Measurements from ENCODE around the gene BEND5.

GRCh38 chr1:48785869-48786268 is 9.2 kb upstream of the BEND5 start:
- TF ChIP-seq CTCF (conservative IDR thresholded peaks at IDR 0.05; ENCODE audit: low read depth, low read length) (no peak), POLR2A (IDR thresholded peaks at IDR 0.05; ENCODE audit: low read depth, low read length) (no peak), CEBPB (IDR thresholded peaks at IDR 0.05; ENCODE audit: low read depth, low read length) (no peak), RAD21 (IDR thresholded peaks at IDR 0.05; ENCODE audit: low read length) (no peak), USF2 (IDR thresholded peaks at IDR 0.05; ENCODE audit: low read depth, low read length) (no peak), SMC3 (IDR thresholded peaks at IDR 0.05; ENCODE audit: low read depth, low read length) (no peak), MAFK (IDR thresholded peaks at IDR 0.05; ENCODE audit: low read depth, low read length) (no peak), MAZ (IDR thresholded peaks at IDR 0.05; ENCODE audit: borderline replicate concordance, low read depth, low read length) (no peak), RFX5 (IDR thresholded peaks at IDR 0.05; ENCODE audit: low read depth, low read length) (no peak), BHLHE40 (IDR thresholded peaks at IDR 0.05; ENCODE audit: low read depth, low read length) (no peak)
